Measurements from ENCODE around the gene CCDC187. TPM values are rescaled to one million over a fixed set of nuclear protein-coding genes. Genes with fewer than 3 reads are reported as not detected.
A peak's percentile ranks its signal among the peaks of the same experiment; 100 is the strongest.

CCDC187 gene
- total and polyA plus RNA-seq, 2 of the 4 experiments (the other 2 are of a cell fraction): not detected

DNA sequence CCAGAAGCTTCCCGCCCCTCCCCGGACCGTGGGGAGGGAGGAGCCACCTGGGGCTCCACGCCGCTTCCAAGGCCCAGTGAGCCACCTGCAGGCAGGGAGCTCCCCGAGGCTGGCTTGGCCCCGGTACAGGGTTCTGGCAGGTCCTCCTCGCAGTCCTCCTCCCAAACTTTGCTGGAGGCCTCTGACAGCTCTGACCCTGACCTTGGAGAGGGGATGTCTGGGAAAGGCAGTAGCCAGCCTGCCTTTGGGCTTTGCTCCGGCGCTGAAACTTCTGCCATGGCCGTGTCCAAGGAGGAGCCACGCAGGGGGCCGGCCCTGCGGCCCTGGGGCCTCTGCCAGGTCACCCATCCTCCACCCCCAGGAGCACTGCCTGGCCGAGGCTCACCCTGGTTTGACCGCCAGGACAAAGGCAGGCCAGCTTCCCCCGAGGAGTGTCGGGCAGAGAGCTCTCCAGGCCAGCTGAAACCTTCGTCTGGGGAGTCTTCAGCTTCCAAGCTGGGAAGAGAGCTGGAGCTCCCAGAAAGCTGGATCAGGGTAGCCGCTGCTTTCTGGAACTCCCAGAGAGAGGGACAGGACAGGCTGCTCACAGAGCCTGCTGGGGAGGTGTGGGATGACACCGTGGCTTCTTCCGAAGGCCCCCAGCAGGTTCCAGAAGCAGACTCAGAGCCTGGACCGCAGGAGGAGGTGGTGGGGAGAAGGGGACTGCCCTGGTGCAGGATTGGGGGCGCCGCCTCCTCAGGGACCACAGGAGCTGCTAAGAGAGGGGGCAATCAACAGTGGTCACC, 49.3 kb downstream of the CCDC187 start:
- H3K9me3 ChIP-seq (ENCODE audit: control insufficient read depth, insufficient read depth, low read length): no peaks in the 10 kb centered on the region
- POLR2A ChIA-PET (ENCODE audit: unreplicated experiment): no interaction called here
- in situ Hi-C loops (cut with MboI; ENCODE audit: low sequenced_read_pairs): no loop called here
- H2AK9ac ChIP-seq (replicated peaks; ENCODE audit: low read depth, low read length, poor library complexity): no peak overlapping the region
- TF ChIP-seq RFX5 (IDR thresholded peaks at IDR 0.05; ENCODE audit: low read depth, low read length): no peak
- no peak for TF ChIP-seq RAD21 (IDR thresholded peaks at IDR 0.05; ENCODE audit: low read length)
- TF ChIP-seq RCOR1 (IDR thresholded peaks at IDR 0.05; ENCODE audit: insufficient replicate concordance, low read length): no peak
- TF ChIP-seq NFE2L2 (IDR thresholded peaks at IDR 0.05; ENCODE audit: low read depth, low read length): no peak
- TF ChIP-seq, protein P1, sequence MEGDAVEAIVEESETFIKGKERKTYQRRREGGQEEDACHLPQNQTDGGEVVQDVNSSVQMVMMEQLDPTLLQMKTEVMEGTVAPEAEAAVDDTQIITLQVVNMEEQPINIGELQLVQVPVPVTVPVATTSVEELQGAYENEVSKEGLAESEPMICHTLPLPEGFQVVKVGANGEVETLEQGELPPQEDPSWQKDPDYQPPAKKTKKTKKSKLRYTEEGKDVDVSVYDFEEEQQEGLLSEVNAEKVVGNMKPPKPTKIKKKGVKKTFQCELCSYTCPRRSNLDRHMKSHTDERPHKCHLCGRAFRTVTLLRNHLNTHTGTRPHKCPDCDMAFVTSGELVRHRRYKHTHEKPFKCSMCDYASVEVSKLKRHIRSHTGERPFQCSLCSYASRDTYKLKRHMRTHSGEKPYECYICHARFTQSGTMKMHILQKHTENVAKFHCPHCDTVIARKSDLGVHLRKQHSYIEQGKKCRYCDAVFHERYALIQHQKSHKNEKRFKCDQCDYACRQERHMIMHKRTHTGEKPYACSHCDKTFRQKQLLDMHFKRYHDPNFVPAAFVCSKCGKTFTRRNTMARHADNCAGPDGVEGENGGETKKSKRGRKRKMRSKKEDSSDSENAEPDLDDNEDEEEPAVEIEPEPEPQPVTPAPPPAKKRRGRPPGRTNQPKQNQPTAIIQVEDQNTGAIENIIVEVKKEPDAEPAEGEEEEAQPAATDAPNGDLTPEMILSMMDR (conservative IDR thresholded peaks at IDR 0.05; ENCODE audit: low read depth, low read length): no peak
- TF ChIP-seq POLR2A (IDR thresholded peaks at IDR 0.05; ENCODE audit: low read depth, low read length): no peak
- TF ChIP-seq, protein P2, sequence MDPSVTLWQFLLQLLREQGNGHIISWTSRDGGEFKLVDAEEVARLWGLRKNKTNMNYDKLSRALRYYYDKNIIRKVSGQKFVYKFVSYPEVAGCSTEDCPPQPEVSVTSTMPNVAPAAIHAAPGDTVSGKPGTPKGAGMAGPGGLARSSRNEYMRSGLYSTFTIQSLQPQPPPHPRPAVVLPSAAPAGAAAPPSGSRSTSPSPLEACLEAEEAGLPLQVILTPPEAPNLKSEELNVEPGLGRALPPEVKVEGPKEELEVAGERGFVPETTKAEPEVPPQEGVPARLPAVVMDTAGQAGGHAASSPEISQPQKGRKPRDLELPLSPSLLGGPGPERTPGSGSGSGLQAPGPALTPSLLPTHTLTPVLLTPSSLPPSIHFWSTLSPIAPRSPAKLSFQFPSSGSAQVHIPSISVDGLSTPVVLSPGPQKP (IDR thresholded peaks at IDR 0.05; ENCODE audit: borderline replicate concordance, low read depth, low read length): no peak
- TF ChIP-seq MAFK (IDR thresholded peaks at IDR 0.05; ENCODE audit: low read depth, low read length): no peak
- TF ChIP-seq MXI1 (IDR thresholded peaks at IDR 0.05; ENCODE audit: borderline replicate concordance, low read depth, low read length): no peak
- no peak for TF ChIP-seq FOS (IDR thresholded peaks at IDR 0.05; ENCODE audit: low read depth, low read length)
- TF ChIP-seq CHD1 (IDR thresholded peaks at IDR 0.05; ENCODE audit: low read depth, low read length): no peak
- no peak for TF ChIP-seq SMC3 (IDR thresholded peaks at IDR 0.05; ENCODE audit: low read depth, low read length)
- TF ChIP-seq MAZ (IDR thresholded peaks at IDR 0.05; ENCODE audit: borderline replicate concordance, low read depth, low read length): no peak
- TF ChIP-seq, protein P3, sequence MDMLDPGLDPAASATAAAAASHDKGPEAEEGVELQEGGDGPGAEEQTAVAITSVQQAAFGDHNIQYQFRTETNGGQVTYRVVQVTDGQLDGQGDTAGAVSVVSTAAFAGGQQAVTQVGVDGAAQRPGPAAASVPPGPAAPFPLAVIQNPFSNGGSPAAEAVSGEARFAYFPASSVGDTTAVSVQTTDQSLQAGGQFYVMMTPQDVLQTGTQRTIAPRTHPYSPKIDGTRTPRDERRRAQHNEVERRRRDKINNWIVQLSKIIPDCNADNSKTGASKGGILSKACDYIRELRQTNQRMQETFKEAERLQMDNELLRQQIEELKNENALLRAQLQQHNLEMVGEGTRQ (IDR thresholded peaks at IDR 0.05; ENCODE audit: low read depth, low read length): no peak
- no peak for TF ChIP-seq CEBPB (IDR thresholded peaks at IDR 0.05; ENCODE audit: low read depth, low read length)
- no peak for TF ChIP-seq BHLHE40 (IDR thresholded peaks at IDR 0.05; ENCODE audit: low read depth, low read length)
- no peaks in the 10 kb centered on the region for H3K79me1 ChIP-seq (ENCODE audit: low read depth in 1 of 2, low read length in 2 of 2)
- H2AFZ ChIP-seq (replicated peaks; ENCODE audit: low read length, poor library complexity): peak overlapping the region; percentile 49
- peaks cover 29% of the 10 kb centered on the region; the same call in 1 of the 2 replicates for H3K27me3 ChIP-seq (ENCODE audit: control insufficient read depth, insufficient read depth, low read length)
- H3K18ac ChIP-seq (ENCODE audit: low read depth, low read length): no peak overlapping the region
- H3K36me3 ChIP-seq (ENCODE audit: control insufficient read depth, insufficient read depth, low read length): no peaks in the 10 kb centered on the region
- no peak overlapping the region for H3K27ac ChIP-seq (ENCODE audit: insufficient read depth, low read length)
- no peaks in the 10 kb centered on the region for H3K9me1 ChIP-seq (ENCODE audit: insufficient read depth, low read length)
- no peak overlapping the region for H4K8ac ChIP-seq (ENCODE audit: low read depth in 2 of 2, low read length in 2 of 2)
- no peak overlapping the region for H4K91ac ChIP-seq (ENCODE audit: insufficient read depth, low read depth, low read length)
- H4K20me1 ChIP-seq (ENCODE audit: insufficient read depth, low read length): no peaks in the 10 kb centered on the region
- H3K4me2 ChIP-seq (ENCODE audit: low read depth, low read length): no peak overlapping the region
- H3K4me1 ChIP-seq (ENCODE audit: control insufficient read depth, insufficient read depth, low read length): peaks cover 5% of the 10 kb centered on the region
- no peak overlapping the region for H2AK5ac ChIP-seq (ENCODE audit: low read depth, low read length)
- no peak overlapping the region for H3K4ac ChIP-seq (ENCODE audit: low read depth, low read length)
- intact Hi-C loops (cut with micrococcal nuclease): no loop called here
- WGBS, 2 experiments (ENCODE audit: extremely low coverage in 2 of 2, insufficient read length in 1 of 2): 93% methylated on average over 2 of the region's 25 CpGs; no CpG with 5 or more reads in 1 of the 2 experiments
- no peak overlapping the region for H3K56ac ChIP-seq (ENCODE audit: extremely low read depth, insufficient read depth, low read length)
- H2BK5ac ChIP-seq (ENCODE audit: low read depth, low read length, poor library complexity, severe bottlenecking): no peak overlapping the region
- no peak for DNase-seq
- H2BK120ac ChIP-seq (ENCODE audit: low read depth, low read length): no peak overlapping the region
- CTCF ChIA-PET: no interaction called here
- no peak overlapping the region for H2BK15ac ChIP-seq (ENCODE audit: low read depth, low read length)
- H3K14ac ChIP-seq (replicated peaks; ENCODE audit: low read depth, low read length): no peak overlapping the region
- no peak overlapping the region for H3K9ac ChIP-seq (ENCODE audit: low read depth, low read length)
- H3K4me3 ChIP-seq (ENCODE audit: insufficient read depth, low read depth, low read length): no peak overlapping the region
- no peak overlapping the region for H2BK20ac ChIP-seq (ENCODE audit: low read depth, low read length)
- H3K23ac ChIP-seq (ENCODE audit: low read depth, low read length): no peak overlapping the region
- dilution Hi-C loops (cut with HindIII; ENCODE audit: low sequenced_read_pairs, unreplicated experiment): no loop called here
- ATAC-seq (ENCODE audit: low read depth): peak; percentile 49
- no TSS peak for BruUV-seq (replicated peaks)
- no peak overlapping the region for H4K5ac ChIP-seq (ENCODE audit: low read depth, low read length)
